ENCODE measurements around the gene TNFRSF14. TPM values are rescaled to one million over a fixed set of nuclear protein-coding genes. Genes with fewer than 3 reads are reported as not detected.

The TNFRSF14 gene
- total and polyA plus RNA-seq, 7 experiments from 2014 or later = 52.5 to 253 (median 200) TPM

DNA sequence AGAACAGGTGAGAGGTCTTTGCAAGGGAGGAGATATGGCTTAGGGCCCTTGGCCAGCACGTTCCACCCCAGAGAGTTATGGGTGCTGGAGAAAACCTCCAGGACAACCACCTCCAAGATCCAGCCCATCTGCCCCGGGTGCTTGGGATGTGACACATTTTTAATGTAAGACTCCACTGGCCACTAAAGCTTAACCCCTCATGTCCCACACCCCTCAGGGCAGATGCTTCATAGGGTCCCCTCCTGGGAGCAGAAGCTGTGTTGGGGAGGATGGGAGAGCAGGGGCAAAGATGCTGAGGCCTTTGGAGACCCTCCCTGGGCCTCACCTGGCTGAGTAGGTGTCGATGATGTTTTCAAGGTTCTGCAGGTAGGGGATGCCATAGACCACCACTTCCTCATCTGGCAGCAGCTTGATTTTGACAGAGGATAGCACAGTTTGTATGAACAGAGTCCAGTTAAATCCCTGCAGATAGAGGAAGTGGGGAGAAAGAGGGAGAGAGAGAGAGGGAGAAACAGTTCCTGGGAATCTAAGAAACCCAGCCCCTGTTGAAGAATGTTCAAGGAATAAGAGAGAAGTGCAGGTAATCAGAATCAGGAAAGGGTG, 42.3 kb downstream of the TNFRSF14 start:
- H3K9me3 Mint-ChIP-seq = peaks cover 0 to 9% (median 3%) of the 10 kb centered on the region in 11 donors
- Histone ChIP-seq H3K9me3 (ENCODE audit: control insufficient read depth in 2 of 3, low read length in 3 of 3) (no peaks in the 10 kb centered on the region), H3K36me3 (ENCODE audit: control insufficient read depth in 2 of 3, insufficient read depth in 3 of 3, low read length in 3 of 3) (no peaks in the 10 kb centered on the region), H3K4me3 (ENCODE audit: low read length) (no peak overlapping the region), H3K27me3 (ENCODE audit: control insufficient read depth in 2 of 2, insufficient read depth in 2 of 2, low read length in 2 of 2) (no peaks in the 10 kb centered on the region), H3K27ac (ENCODE audit: low read depth, low read length) (no peak overlapping the region), H3K4me1 (ENCODE audit: control insufficient read depth in 2 of 2, insufficient read depth in 2 of 2, low read length in 2 of 2) (no peaks in the 10 kb centered on the region)
- H3K27ac Mint-ChIP-seq = no peak overlapping the region
- intact Hi-C loops (cut with micrococcal nuclease) = no loop called here
- peaks cover 0 to 2% (median 0%) of the 10 kb centered on the region in 7 donors for H3K4me1 Mint-ChIP-seq
- H3K36me3 Mint-ChIP-seq = peaks cover 0 to 4% (median 0%) of the 10 kb centered on the region in 5 donors
- POLR2A ChIA-PET = no interaction called here
- peaks cover 0 to 19% (median 0%) of the 10 kb centered on the region in 5 donors for H3K27me3 Mint-ChIP-seq
- ATAC-seq (no peak), DNase-seq (no peak)
- CTCF ChIA-PET = no interaction called here
- peak overlapping the region in 1 of 10 donors; percentile 53 for H3K4me3 Mint-ChIP-seq

DNA sequence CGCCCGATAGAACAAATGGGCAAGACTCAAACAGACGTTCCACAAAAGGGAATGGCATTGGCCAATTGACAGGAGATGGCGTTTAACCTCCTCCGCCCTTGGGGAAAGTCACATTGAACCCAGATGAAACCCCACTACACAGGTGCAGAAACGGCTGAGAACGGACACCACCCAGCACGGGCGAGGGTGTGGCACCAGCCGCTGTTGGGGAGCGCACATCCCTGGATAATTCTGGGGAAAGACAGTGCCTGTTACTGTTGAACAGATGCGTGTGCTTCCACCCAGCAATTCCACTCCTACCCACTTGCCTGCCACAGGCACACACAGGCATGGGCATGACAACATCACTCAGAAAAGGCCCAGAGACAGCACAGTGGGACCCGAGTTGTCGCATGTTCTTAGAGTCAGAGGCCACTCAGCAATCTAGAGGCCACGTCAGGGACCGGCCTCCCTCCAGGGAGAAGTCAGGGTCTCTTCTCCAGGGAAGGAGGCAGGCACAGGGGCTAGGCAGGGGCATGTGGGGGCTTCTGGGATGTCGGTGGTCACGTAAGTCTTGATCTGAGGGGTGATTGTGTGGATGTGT, 45.6 kb downstream of the TNFRSF14 start:
- ChIA-PET POLR2A (no interaction called here), CTCF (no interaction called here)
- Mint-ChIP-seq H3K4me1 (no peaks in the 10 kb centered on the region), H3K27me3 (peaks cover 0 to 19% (median 0%) of the 10 kb centered on the region in 5 donors), H3K27ac (peak overlapping the region in 1 of 9 donors; percentile 57), H3K36me3 (peaks cover 0 to 4% (median 0%) of the 10 kb centered on the region in 5 donors), H3K9me3 (peaks cover 0 to 9% (median 3%) of the 10 kb centered on the region in 11 donors), H3K4me3 (no peak overlapping the region)
- Histone ChIP-seq H3K27ac (ENCODE audit: low read depth, low read length) (no peak overlapping the region), H3K9me3 (ENCODE audit: control insufficient read depth in 2 of 3, low read length in 3 of 3) (no peaks in the 10 kb centered on the region), H3K27me3 (ENCODE audit: control insufficient read depth in 2 of 2, insufficient read depth in 2 of 2, low read length in 2 of 2) (no peaks in the 10 kb centered on the region), H3K4me1 (ENCODE audit: control insufficient read depth in 2 of 2, insufficient read depth in 2 of 2, low read length in 2 of 2) (no peaks in the 10 kb centered on the region), H3K4me3 (ENCODE audit: low read length) (no peak overlapping the region), H3K36me3 (ENCODE audit: control insufficient read depth in 2 of 3, insufficient read depth in 3 of 3, low read length in 3 of 3) (no peaks in the 10 kb centered on the region)
- ATAC-seq (no peak), DNase-seq (no peak)
- intact Hi-C loops (cut with micrococcal nuclease) = no loop called here

DNA sequence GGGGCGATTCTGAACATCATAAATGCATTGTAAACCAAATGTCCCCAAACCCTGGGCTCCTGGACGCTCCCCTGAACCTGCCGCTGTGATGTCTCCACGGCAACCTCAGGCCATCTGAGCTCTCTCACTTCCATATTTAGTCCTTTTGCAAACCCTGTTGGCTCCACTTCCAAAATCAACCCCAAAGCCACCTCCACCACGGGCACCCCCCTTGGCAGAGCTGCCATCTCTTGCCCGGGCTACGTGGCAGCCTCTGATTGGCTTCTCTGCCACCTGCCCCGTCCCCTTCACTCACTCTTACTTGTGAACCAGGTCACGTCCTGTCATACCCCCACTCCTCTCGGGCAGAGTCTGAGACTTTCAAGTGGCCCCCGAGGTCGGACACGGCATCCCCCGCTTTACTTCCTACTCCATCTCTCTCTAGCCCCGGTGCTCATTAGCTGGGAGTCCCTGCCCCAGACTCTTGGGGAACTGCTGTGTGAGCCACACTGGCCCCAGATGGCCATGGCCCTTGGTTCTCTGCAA, 46.2 kb downstream of the TNFRSF14 start:
- CTCF ChIA-PET = no interaction called here

DNA sequence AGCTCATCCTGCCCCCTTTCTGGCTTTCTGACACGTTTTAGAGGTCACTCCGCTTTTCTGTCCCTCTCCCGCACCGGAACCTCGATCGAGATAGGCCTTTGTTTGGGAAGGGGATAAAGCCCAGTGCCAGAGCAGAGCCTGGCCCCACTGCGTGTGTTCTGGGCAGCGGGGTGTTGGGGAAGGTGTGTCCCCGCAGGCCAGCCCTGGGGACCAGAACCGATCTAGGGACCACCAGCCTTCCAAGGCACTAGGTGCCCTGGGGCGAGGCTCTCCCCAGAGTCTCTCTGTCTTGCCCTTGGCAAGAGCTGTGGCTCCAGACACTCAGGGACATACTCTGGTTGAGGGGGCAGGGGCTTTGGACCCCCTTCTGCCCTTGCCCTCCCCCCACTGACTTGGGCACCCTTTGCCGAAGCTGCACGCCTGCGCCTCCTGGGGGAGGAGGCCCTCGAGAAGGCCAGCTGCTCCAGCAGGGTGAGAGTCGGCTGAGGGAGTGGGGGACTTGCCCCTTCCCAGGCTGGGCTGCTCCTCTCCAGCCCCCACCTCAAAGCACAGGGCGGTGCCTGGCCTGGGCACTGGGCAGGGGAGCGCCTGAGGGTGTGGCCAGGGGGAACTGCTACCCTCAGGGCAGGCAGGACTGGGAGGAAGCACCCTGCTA, 46.8 kb downstream of the TNFRSF14 start:
- Mint-ChIP-seq H3K4me3 (no peak overlapping the region), H3K27me3 (peaks cover 0 to 19% (median 0%) of the 10 kb centered on the region in 5 donors), H3K9me3 (peaks cover 0 to 9% (median 3%) of the 10 kb centered on the region in 11 donors), H3K36me3 (peaks cover 0 to 4% (median 0%) of the 10 kb centered on the region in 5 donors), H3K27ac (no peak overlapping the region), H3K4me1 (no peaks in the 10 kb centered on the region)
- H3K4me3 ChIP-seq (ENCODE audit: low read length) = no peak overlapping the region
- H3K27me3 ChIP-seq (ENCODE audit: control insufficient read depth in 2 of 2, insufficient read depth in 2 of 2, low read length in 2 of 2) = no peaks in the 10 kb centered on the region
- POLR2A ChIA-PET = no interaction called here
- no peaks in the 10 kb centered on the region for H3K36me3 ChIP-seq (ENCODE audit: control insufficient read depth in 2 of 3, insufficient read depth in 3 of 3, low read length in 3 of 3)
- DNase-seq (peak in 1 of 9 donors; percentile 21), ATAC-seq (no peak)
- H3K4me1 ChIP-seq (ENCODE audit: control insufficient read depth in 2 of 2, insufficient read depth in 2 of 2, low read length in 2 of 2) = no peaks in the 10 kb centered on the region
- intact Hi-C loops (cut with micrococcal nuclease) = no loop called here
- no peak overlapping the region for H3K27ac ChIP-seq (ENCODE audit: low read depth, low read length)
- CTCF ChIA-PET = no interaction called here
- no peaks in the 10 kb centered on the region for H3K9me3 ChIP-seq (ENCODE audit: control insufficient read depth in 2 of 3, low read length in 3 of 3)

More for the DNA sequence above, 46.2 kb downstream of the TNFRSF14 start:
- no peak overlapping the region for H3K27ac Mint-ChIP-seq
- Histone ChIP-seq H3K4me3 (ENCODE audit: low read length) (no peak overlapping the region), H3K27ac (ENCODE audit: low read depth, low read length) (no peak overlapping the region), H3K27me3 (ENCODE audit: control insufficient read depth in 2 of 2, insufficient read depth in 2 of 2, low read length in 2 of 2) (no peaks in the 10 kb centered on the region), H3K9me3 (ENCODE audit: control insufficient read depth in 2 of 3, low read length in 3 of 3) (no peaks in the 10 kb centered on the region), H3K4me1 (ENCODE audit: control insufficient read depth in 2 of 2, insufficient read depth in 2 of 2, low read length in 2 of 2) (no peaks in the 10 kb centered on the region), H3K36me3 (ENCODE audit: control insufficient read depth in 2 of 3, insufficient read depth in 3 of 3, low read length in 3 of 3) (no peaks in the 10 kb centered on the region)
- no peak overlapping the region for H3K4me3 Mint-ChIP-seq
- H3K27me3 Mint-ChIP-seq = peaks cover 0 to 19% (median 0%) of the 10 kb centered on the region in 5 donors
- H3K9me3 Mint-ChIP-seq = peaks cover 0 to 9% (median 3%) of the 10 kb centered on the region in 11 donors
- DNase-seq (no peak), ATAC-seq (no peak)
- no peaks in the 10 kb centered on the region for H3K4me1 Mint-ChIP-seq
- H3K36me3 Mint-ChIP-seq = peaks cover 0 to 4% (median 0%) of the 10 kb centered on the region in 5 donors
- intact Hi-C loops (cut with micrococcal nuclease) = no loop called here
- POLR2A ChIA-PET = no interaction called here

DNA sequence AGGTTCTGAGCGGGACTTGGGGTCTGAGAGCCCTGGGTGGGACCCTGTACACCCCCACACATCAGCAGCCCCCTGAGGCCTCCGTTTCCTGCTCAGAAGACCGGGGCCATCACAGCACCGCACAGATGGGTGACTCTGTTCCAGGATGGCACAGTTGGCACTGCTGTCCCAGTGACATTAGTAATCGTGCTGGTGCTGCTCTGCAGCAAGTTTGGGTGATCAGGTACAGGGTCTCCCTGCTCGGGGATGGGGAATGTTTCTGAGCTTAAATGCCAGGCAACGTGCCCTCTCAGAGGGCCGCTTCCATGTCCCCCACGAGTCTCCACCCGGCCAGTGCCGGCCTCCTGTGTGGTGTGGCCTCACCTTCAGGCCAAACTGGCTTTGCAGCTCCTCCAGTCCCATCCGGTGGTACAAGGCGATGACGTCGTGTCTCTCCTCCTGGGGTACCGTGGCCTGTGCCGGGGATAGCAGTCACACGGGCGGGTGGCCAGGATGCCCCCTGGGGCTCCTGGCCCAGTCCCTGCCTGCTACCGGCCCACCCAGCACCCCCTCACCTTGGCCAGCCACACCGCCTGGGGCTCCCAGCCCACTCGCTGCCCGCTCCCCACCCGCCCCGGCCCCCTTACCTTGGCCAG, 47.5 kb downstream of the TNFRSF14 start:
- H3K4me1 Mint-ChIP-seq = no peaks in the 10 kb centered on the region
- no peak overlapping the region for H3K4me3 Mint-ChIP-seq
- DNase-seq (no peak), ATAC-seq (no peak)
- Histone ChIP-seq H3K4me3 (ENCODE audit: low read length) (no peak overlapping the region), H3K9me3 (ENCODE audit: control insufficient read depth in 2 of 3, low read length in 3 of 3) (no peaks in the 10 kb centered on the region), H3K27ac (ENCODE audit: low read depth, low read length) (no peak overlapping the region), H3K27me3 (ENCODE audit: control insufficient read depth in 2 of 2, insufficient read depth in 2 of 2, low read length in 2 of 2) (no peaks in the 10 kb centered on the region), H3K4me1 (ENCODE audit: control insufficient read depth in 2 of 2, insufficient read depth in 2 of 2, low read length in 2 of 2) (no peaks in the 10 kb centered on the region), H3K36me3 (ENCODE audit: control insufficient read depth in 2 of 3, insufficient read depth in 3 of 3, low read length in 3 of 3) (no peaks in the 10 kb centered on the region)
- no peak overlapping the region for H3K27ac Mint-ChIP-seq
- H3K36me3 Mint-ChIP-seq = peaks cover 0 to 2% (median 0%) of the 10 kb centered on the region in 5 donors
- CTCF ChIA-PET = no interaction called here
- intact Hi-C loops (cut with micrococcal nuclease) = no loop called here
- H3K9me3 Mint-ChIP-seq = peaks cover 0 to 4% (median 1%) of the 10 kb centered on the region in 11 donors
- peaks cover 0 to 16% (median 0%) of the 10 kb centered on the region in 5 donors for H3K27me3 Mint-ChIP-seq
- POLR2A ChIA-PET = no interaction called here

DNA sequence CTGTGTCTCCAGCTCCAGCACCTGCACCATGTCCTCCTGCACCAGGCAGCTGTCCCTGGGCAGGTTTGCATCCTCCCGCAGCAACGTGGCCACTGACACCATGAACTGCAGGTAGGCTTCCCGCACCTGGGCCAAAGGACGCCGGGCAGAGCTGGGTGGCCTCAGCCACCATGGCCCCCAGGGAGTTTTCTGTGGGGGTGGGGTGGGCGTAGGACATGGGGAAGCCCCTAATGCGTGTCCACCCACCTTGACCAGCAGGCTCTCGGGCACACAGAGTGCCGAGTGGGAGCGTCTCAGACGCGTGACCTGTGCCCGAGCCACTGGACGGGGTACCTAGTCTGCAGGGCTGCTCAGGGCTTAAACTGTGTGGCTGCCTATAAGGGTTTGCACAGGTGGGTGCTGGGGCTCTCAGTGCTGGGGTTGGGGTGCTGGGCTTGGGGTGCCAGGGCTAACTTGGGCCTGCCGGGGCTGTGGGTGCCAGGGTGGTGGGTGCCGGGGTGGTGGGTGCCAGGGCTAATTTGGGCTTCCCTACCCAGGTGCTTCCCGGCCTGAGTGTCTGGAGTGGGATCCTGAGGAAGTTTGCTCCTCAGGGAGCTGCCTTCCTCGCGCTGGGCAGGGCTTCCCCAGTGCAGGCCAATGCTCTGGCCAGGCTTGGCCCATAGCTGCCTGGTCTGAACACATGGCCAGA, 48.1 kb downstream of the TNFRSF14 start:
- H3K27me3 Mint-ChIP-seq = peaks cover 0 to 14% (median 0%) of the 10 kb centered on the region in 5 donors
- ChIA-PET POLR2A (no interaction called here), CTCF (no interaction called here)
- Histone ChIP-seq H3K4me3 (ENCODE audit: low read length) (no peak overlapping the region), H3K9me3 (ENCODE audit: control insufficient read depth in 2 of 3, low read length in 3 of 3) (no peaks in the 10 kb centered on the region), H3K27me3 (ENCODE audit: control insufficient read depth in 2 of 2, insufficient read depth in 2 of 2, low read length in 2 of 2) (no peaks in the 10 kb centered on the region), H3K36me3 (ENCODE audit: control insufficient read depth in 2 of 3, insufficient read depth in 3 of 3, low read length in 3 of 3) (no peaks in the 10 kb centered on the region), H3K4me1 (ENCODE audit: control insufficient read depth in 2 of 2, insufficient read depth in 2 of 2, low read length in 2 of 2) (no peaks in the 10 kb centered on the region), H3K27ac (ENCODE audit: low read depth, low read length) (no peak overlapping the region)
- H3K9me3 Mint-ChIP-seq = peaks cover 0 to 4% (median 0%) of the 10 kb centered on the region in 11 donors
- H3K4me1 Mint-ChIP-seq = no peaks in the 10 kb centered on the region
- H3K4me3 Mint-ChIP-seq = no peak overlapping the region
- no peaks in the 10 kb centered on the region for H3K36me3 Mint-ChIP-seq
- ATAC-seq (no peak), DNase-seq (no peak)
- intact Hi-C loops (cut with micrococcal nuclease) = no loop called here
- no peak overlapping the region for H3K27ac Mint-ChIP-seq
